GM04504 (cell line): ENCODE data around the gene RTP2.

Experiments
- DNase-seq: peaks from one replicate; pipeline ENCODE4 v3.0.0-alpha.2; 2012; ENCODE audit warnings: low read depth

Gene RTP2

GRCh38 chr3:187667526-187667925 is 34.8 kb downstream of the RTP2 start:
- no peak for DNase-seq

DNA sequence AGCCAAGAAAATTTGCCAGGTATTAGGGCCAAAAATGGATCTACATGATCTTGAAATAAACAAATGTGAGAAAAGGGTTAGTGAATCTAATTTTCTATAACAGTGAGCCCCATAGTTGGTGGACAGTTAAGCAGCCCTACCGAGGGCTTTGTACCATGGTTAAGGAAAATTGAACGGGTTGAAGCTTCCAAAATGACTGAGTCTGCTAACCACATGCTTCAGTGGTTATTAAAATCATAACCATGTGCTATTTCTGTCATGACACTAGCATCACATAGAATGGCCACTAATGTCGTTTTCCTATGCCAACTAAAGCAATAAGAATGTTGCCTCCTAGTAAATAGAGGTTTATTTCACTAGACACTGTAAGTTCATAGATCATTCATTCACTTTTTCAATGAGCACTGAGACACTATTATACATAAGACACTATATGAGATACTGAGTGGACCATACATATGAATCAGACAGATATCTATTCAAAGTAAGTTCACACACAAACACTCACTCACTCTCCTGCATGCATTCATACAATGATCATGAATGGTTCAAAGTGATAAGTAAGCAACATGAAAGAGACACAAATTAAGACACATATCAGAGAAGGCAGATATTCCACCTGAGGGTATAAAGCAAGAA is 36.5 kb downstream of the RTP2 start:
- no peak for DNase-seq

GRCh38 chr3:187665010-187665409 is 37.3 kb downstream of the RTP2 start:
- no peak for DNase-seq

GRCh38 chr3:187662848-187663409 is 39.4 kb downstream of the RTP2 start:
- no peak for DNase-seq

- DNase-seq = no peak
Observed at GRCh38 chr3:187661267-187661666, 41.1 kb downstream of the RTP2 start.

DNA sequence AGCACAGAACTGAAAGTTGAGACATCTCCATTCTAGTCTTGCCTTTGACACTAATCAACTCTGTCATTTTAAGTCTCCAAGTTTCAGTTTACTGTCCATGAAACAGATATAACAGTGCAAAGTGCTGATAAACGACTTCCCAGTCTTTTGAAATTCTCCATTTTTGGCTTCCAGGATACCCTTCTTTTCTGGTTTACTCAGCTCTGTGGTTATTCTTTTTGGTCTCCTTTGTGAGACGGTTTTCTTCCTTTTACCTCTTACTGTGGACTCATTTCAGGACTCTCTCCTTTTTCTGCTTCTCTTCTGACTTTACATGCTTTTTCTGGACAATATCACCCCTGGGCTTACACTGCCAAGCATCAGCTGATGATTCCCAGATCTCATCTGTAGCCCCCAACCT is 51.1 kb downstream of the RTP2 start:
- no peak for DNase-seq
